Effector memory CD8-positive, alpha-beta T cell (primary cell): ENCODE measurements around the gene ATXN7L3.

Experiments used
- ATAC-seq: fragments of 150-1000 bp; cut with Tn5 transposase; replicated peaks from 2 replicates; pipeline ENCODE4 v1.10.0; 2021; ENCODE audit warnings: mild to moderate bottlenecking, moderate library complexity
- DNase-seq, 3 experiments: peaks; one replicate each; pipeline ENCODE4 v3.0.0; 2021
- H3K27ac Mint-ChIP-seq, 2 donors: one replicate each; pipeline ENCODE4 v1.8.0; 2022; ENCODE audit warnings: mild to moderate bottlenecking in 2 of 2, mixed read lengths in 2 of 2, moderate library complexity in 2 of 2
- H3K27me3 Mint-ChIP-seq, 2 donors: one replicate each; pipeline ENCODE4 v1.8.0; 2022; ENCODE audit warnings: mixed read lengths in 2 of 2
- H3K36me3 Mint-ChIP-seq: one replicate; pipeline ENCODE4 v1.8.0; 2022; ENCODE audit warnings: mild to moderate bottlenecking, moderate library complexity, mixed read lengths; ENCODE audit not compliant: insufficient read depth
- H3K4me1 Mint-ChIP-seq, 2 donors: one replicate each; pipeline ENCODE4 v1.8.0; 2022; ENCODE audit warnings: low read depth in 2 of 2, mixed read lengths in 2 of 2
- H3K4me3 Mint-ChIP-seq, 2 donors: one replicate each; pipeline ENCODE4 v1.8.0; 2022; ENCODE audit warnings: mild to moderate bottlenecking in 2 of 2, mixed read lengths in 2 of 2, moderate library complexity in 2 of 2
- H3K9me3 Mint-ChIP-seq, 2 donors: one replicate each; pipeline ENCODE4 v1.8.0; 2022; ENCODE audit warnings: mixed read lengths in 2 of 2

Gene ATXN7L3

DNA sequence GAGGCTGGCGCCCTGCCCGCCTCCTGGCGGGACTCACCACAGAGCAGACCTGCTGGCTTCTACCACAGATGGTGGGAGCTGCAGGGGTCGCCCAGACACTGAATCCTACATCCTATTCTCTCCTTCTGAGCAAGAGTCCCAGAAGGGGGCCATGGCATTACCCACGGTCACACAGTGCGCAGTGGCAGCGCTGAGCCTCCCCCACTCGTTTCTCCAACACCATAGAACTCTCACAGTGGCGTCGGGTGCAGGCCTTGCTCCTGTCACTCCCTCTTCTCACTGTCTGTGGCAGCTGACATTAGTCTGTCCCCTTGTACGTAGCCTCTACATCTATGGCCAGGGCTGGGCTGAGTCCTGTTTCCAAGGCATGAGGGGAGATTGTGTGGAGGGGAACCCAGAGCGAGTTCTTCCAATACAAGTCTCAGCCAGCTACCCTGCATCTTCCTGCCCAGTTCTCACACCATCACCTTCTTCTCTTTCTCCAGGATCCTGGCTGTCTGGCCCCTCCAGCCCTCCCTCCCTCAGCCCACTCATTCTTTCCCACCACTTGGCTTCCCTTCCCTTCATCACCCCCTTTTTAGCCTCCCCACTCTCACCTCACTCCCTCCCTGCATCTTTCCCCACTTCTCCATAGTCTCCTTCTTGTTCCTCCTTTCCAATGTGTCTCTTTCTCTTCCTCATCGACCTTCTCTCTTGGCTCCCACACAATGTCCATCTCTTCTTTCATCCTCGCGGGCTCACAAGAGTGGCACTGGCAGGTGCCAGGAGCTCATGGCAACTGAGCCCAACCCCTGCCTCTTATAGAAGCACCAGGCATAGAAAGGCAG lies 13.9 kb upstream of the ATXN7L3 start:
- DNase-seq (no peak), ATAC-seq (no peak)
- H3K27ac Mint-ChIP-seq: peak overlapping the region; percentile 57 to 67
- H3K36me3 Mint-ChIP-seq: peaks cover 77% of the 10 kb centered on the region
- H3K4me3 Mint-ChIP-seq: peak overlapping the region; percentile 10 to 27
- peaks cover 34 to 49% of the 10 kb centered on the region in 2 donors for H3K4me1 Mint-ChIP-seq
- H3K9me3 Mint-ChIP-seq: no peaks in the 10 kb centered on the region
- H3K27me3 Mint-ChIP-seq: no peaks in the 10 kb centered on the region

DNA sequence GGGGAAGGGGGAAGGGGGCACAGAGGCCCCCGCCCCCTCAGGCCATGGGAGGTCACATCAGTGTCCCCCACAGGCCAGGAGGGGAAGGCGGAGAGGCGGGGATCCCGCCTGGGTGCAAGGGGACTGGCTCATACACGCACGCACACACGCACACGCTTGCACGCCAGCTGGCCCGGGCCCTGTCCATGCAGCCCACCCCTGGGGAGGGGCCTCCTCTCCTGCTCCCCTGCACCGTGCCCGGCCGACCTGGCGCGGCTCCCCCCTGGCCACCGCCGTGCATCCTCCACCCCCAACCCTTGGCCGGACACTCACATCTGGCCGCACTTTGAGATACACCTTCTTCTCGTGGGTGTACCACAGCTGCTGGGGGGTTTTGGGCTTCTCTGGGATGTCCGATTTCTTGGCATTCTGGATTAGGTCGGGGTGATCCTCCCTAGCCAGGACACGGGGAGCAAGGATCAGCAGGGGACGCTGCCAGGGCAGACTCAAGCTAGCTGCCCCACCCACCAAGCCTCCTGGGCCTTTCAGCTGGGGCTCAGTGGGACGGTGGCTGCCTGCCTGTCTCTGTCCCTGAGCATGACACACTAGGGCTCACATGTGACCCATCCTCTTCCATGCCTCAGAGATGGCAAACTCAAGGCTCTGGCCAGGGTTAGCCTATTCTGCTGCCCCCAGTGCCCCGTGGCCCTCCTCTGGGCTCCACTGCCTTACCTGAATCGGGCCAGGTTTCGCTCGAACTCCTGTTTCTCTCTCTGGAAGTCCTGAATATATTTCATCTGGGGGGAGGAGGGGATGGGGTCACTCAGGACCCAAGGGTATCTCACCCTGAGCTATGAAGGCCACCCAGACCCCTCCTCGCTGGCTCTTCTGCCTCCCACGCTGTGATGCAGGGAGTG lies 13.1 kb upstream of the ATXN7L3 start:
- DNase-seq: no peak
- H3K36me3 Mint-ChIP-seq: peaks cover 78% of the 10 kb centered on the region
- peaks cover 33 to 50% of the 10 kb centered on the region in 2 donors for H3K4me1 Mint-ChIP-seq
- peak overlapping the region in 1 of 2 donors; percentile 57 for H3K27ac Mint-ChIP-seq
- H3K4me3 Mint-ChIP-seq: peak overlapping the region in 1 of 2 donors; percentile 27
- H3K9me3 Mint-ChIP-seq: no peaks in the 10 kb centered on the region
- no peak for ATAC-seq
- H3K27me3 Mint-ChIP-seq: no peaks in the 10 kb centered on the region

DNA sequence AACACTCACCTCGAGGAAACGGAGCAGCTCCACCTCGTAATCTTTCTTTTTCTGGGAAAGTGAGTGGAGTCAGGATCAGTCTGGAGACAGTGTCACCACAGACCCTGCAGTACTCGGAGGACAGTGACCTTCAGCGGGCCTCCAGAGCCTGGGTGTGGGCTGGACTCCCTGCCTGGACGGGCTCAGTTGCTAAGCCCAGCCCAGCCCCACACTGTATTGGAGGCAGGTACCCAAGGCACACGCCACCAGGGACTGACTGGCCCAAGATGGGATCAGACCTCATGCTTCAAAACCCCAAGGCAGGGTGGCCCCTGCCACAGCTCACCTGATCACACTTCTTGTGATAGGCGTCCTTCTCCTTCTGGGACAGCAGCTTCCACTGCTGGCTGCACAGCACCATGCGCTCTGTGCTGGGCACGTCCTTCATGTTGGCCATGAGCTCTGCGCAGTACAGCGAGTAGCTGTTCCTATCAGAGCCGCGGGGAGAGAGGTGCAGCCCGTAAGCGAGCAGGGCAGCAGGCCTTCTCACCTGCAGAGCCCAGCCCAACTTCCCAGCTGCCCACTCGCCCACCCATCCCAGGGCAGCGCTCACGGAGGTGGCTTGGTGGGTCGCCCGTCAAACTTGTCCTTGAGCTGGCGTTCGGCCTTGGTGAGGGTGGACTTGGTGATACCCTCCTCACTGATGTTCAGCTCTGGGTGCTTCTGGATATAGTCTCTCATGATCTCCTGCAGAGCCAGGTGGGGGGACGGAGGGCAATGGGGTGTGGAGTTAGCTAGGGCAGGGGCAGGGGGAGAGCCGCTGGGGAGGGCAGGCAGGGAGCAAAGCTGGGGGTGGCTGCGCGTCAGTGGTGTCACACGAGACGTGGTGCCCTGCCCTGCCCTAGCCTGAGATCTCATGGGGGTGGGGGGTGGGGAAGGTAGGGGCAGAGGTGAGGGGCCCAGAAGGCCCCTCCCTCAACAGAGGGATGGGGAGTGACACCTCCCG lies 11.9 kb upstream of the ATXN7L3 start:
- peak overlapping the region in 1 of 2 donors; percentile 27 for H3K4me3 Mint-ChIP-seq
- no peak for DNase-seq
- H3K9me3 Mint-ChIP-seq: no peaks in the 10 kb centered on the region
- no peaks in the 10 kb centered on the region for H3K27me3 Mint-ChIP-seq
- ATAC-seq: no peak
- peaks cover 85% of the 10 kb centered on the region for H3K36me3 Mint-ChIP-seq
- peak overlapping the region; percentile 35 to 57 for H3K27ac Mint-ChIP-seq
- H3K4me1 Mint-ChIP-seq: peaks cover 23 to 42% of the 10 kb centered on the region in 2 donors

DNA sequence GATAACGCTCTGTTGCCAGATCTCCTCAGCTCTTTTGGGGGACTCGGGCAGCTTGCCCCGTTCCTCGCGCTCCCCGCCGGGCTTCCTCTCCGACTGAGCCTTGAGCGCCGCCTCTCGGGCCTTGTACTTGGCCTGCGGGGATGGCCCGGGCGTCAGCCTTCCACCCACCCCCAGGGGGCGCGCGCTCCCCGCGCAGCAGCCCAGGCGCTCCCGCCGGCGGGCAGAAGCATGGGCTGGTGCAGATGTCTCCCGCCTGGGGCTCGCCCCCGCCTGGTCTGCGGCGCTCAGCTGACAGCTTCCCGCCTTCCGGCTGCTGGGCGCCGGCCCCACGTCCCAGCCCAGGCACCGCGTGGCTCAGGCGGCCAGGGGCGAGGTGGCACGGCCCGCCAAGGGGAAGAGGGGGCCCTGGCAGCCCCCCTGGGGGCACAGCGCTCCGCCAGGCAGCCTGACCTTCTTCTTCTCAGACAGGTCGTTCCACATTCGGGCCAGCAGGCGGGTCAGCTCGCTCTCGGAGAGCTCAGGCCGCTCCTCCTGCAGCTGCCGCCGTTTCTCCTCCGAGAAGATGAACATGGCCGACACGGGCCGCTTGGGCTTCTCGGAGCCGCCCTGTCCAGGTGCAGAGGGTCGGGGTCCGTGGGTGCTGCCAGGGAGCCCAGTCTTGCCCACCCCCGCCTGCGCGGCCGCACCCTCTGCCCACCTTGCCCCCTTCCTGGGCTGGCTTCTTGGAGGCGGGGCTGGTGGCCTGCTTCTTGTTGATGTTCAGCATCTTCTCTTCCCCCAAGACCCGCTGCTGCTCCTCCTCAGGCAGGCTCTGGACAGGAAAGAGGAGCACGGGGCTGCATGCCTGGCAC lies 10.9 kb upstream of the ATXN7L3 start:
- Mint-ChIP-seq H3K9me3 (no peaks in the 10 kb centered on the region), H3K4me3 (peak overlapping the region; percentile 58 to 70), H3K4me1 (peaks cover 16 to 32% of the 10 kb centered on the region in 2 donors), H3K27me3 (no peaks in the 10 kb centered on the region), H3K27ac (peak overlapping the region; percentile 77 to 84), H3K36me3 (peaks cover 87% of the 10 kb centered on the region)
- DNase-seq: peak; percentile 90 to 95 (median 92)
- ATAC-seq: peak; percentile 99

DNA sequence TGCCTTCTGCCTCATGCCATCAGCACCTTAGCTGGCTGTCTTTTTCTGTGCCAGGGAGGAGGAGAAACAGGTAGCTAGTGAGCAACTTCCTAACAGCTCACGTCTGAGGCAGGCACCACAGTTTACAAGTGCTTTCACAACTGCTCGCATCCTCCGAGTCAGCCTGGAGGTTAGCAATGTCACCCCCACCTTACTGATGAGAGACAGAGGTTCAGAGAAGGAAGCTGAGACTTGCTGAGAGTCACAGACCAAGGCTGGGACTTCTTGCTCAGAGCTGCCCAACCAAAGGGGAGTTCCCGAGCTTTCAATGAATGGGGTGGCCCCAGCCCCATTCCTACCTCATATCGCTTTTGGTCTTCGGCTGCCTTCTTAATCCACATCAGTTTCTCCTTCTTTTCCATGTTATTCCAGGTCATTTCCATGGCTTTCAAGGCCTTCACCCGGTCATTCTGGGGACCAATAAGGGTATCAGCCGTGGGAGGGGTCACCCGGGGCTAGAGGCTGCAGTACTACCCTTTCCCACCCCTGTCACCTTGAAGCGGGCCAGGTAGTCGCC lies 10.2 kb upstream of the ATXN7L3 start:
- Mint-ChIP-seq H3K36me3 (peaks cover 86% of the 10 kb centered on the region), H3K4me1 (peaks cover 16 to 27% of the 10 kb centered on the region in 2 donors), H3K9me3 (no peaks in the 10 kb centered on the region), H3K27me3 (no peaks in the 10 kb centered on the region), H3K4me3 (peak overlapping the region; percentile 58 to 70), H3K27ac (peak overlapping the region; percentile 77 to 84)
- DNase-seq (no peak), ATAC-seq (peak; percentile 6)

DNA sequence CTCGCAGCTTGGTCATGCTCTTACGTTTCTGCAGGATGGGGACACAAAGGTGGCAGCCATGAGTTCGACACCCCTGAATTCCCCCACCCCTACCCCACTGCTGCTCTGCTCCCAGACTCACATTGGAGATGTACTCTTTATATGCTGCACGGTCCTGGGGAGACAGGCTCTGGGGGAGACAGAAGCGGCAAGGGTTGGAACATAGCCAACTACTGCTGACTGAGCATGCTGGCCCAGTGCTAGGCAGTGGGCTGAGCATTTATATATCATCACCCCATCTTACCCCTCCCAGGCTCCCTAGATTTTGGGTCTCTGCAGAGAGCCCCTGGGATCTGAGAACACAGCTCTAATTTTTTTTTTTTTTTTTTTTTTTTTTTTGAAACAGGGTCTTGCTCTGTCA lies 8.1 kb upstream of the ATXN7L3 start:
- H3K27ac Mint-ChIP-seq: peak overlapping the region in 1 of 2 donors; percentile 81
- no peak for ATAC-seq
- H3K4me1 Mint-ChIP-seq: peaks cover 22 to 26% of the 10 kb centered on the region in 2 donors
- no peaks in the 10 kb centered on the region for H3K27me3 Mint-ChIP-seq
- H3K36me3 Mint-ChIP-seq: peaks cover 71% of the 10 kb centered on the region
- no peaks in the 10 kb centered on the region for H3K9me3 Mint-ChIP-seq
- DNase-seq: no peak
- H3K4me3 Mint-ChIP-seq: no peak overlapping the region

DNA sequence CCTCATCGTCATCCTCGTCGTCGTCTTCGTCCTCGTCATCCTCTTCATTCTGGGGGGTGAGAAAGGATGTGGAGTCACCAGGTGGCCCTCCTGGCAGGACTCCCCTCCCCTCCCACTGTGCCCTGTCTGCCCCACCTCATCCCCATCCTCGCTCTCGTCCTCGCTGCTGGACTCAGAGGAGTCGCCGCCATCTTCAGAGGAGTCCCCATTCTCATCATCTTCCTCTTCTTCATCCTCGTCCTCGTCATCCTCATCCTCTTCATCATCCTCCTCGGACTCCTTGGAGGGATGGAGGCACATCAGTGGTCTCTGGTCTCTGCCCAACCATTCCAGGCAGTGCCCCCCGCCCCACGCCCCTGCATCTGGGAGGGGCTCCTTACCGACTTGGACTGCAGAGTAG lies 7.6 kb upstream of the ATXN7L3 start:
- H3K4me1 Mint-ChIP-seq: peaks cover 22 to 26% of the 10 kb centered on the region in 2 donors
- no peak for DNase-seq
- H3K4me3 Mint-ChIP-seq: no peak overlapping the region
- H3K27me3 Mint-ChIP-seq: no peaks in the 10 kb centered on the region
- H3K36me3 Mint-ChIP-seq: peaks cover 69% of the 10 kb centered on the region
- ATAC-seq: no peak
- H3K27ac Mint-ChIP-seq: peak overlapping the region in 1 of 2 donors; percentile 81
- H3K9me3 Mint-ChIP-seq: no peaks in the 10 kb centered on the region

DNA sequence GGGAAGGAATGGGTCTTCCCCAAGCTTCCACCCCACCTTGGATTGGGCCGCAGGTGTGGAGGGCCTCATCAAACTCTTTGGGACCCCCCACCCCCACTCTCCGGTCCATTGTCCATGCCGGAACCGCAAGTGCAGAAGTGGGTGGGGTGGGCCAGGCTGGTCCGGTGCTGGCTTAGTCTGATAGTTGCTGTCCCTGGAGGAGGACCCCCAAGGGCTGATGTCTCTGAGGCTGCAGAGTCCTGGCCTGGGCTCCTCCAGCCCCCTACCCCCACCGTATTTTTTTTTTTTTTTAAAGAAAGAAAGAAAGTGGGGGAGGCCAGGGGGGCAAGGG lies 7.1 kb upstream of the ATXN7L3 start:
- H3K9me3 Mint-ChIP-seq: no peaks in the 10 kb centered on the region
- H3K27ac Mint-ChIP-seq: peak overlapping the region in 1 of 2 donors; percentile 71
- no peak for ATAC-seq
- H3K4me3 Mint-ChIP-seq: no peak overlapping the region
- H3K4me1 Mint-ChIP-seq: peaks cover 22 to 26% of the 10 kb centered on the region in 2 donors
- peaks cover 66% of the 10 kb centered on the region for H3K36me3 Mint-ChIP-seq
- DNase-seq: no peak
- H3K27me3 Mint-ChIP-seq: no peaks in the 10 kb centered on the region

DNA sequence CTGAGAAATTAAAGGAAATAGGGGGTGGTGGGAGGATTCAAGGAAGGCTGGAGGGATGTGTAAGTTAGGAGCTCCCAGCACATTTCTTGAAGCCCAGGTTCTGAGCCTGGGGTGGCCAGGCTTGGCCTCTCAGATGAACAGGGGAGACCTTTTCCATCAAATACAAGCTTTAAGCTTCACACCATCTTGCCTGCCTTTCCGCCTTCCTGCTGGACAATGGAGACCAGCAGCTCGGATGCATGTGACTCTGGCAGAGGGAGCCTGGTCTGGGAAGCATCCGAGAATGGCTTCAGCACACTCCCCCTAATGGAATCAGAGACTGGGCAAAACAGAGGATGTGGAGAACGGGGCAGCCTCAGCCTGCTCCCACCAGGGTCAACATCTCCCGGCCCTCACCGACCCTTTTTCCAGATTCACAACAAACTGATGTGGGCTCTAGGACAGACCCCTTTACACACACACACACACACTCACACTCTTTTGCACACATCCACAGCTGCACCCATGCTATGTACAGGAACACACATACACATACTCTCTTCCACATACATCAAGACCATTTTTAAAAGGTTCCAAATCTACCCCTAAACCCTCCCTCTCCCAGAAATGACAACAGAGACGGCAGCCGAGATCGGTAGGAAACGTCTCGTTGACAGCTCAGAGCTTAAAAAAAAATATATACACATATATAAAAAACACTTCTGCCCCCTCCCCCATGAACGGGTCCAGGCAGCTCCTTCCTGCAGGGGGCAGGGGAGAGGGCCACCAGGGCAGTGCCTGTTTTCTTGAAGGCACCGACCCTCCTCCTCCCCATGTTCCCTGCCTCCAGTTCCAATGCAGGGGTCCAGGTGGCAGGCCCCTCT lies 6.5 kb upstream of the ATXN7L3 start:
- Mint-ChIP-seq H3K27me3 (no peaks in the 10 kb centered on the region), H3K4me1 (peaks cover 19 to 24% of the 10 kb centered on the region in 2 donors), H3K27ac (peak overlapping the region; percentile 65 to 71), H3K36me3 (peaks cover 60% of the 10 kb centered on the region), H3K4me3 (no peak overlapping the region), H3K9me3 (no peaks in the 10 kb centered on the region)
- ATAC-seq (no peak), DNase-seq (no peak)

DNA sequence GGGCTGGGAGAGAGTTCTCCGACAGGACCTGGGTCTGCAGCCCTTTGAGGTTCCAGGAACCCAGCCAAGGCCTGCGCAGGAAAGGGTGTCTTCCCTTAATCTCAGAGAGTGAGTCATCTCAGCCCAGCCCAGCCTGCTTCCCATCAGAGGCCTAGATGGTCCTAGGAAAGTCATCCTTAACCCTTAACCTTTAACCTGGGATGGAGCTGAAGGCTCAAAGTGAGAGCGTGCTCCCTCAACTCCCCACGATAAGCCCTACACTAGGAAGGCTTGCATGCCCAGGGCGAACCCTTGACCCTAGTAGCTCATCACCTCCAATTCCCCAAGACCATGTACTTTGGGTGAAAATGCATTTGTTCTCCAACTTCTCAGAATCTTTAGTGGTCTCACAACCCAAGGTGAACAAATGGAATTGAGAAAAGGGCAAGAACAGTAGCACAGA lies 4.8 kb upstream of the ATXN7L3 start:
- ATAC-seq (no peak), DNase-seq (no peak)
- H3K27ac Mint-ChIP-seq: no peak overlapping the region
- H3K36me3 Mint-ChIP-seq: peaks cover 55% of the 10 kb centered on the region
- H3K9me3 Mint-ChIP-seq: no peaks in the 10 kb centered on the region
- no peaks in the 10 kb centered on the region for H3K27me3 Mint-ChIP-seq
- H3K4me3 Mint-ChIP-seq: no peak overlapping the region
- peaks cover 24 to 27% of the 10 kb centered on the region in 2 donors for H3K4me1 Mint-ChIP-seq

DNA sequence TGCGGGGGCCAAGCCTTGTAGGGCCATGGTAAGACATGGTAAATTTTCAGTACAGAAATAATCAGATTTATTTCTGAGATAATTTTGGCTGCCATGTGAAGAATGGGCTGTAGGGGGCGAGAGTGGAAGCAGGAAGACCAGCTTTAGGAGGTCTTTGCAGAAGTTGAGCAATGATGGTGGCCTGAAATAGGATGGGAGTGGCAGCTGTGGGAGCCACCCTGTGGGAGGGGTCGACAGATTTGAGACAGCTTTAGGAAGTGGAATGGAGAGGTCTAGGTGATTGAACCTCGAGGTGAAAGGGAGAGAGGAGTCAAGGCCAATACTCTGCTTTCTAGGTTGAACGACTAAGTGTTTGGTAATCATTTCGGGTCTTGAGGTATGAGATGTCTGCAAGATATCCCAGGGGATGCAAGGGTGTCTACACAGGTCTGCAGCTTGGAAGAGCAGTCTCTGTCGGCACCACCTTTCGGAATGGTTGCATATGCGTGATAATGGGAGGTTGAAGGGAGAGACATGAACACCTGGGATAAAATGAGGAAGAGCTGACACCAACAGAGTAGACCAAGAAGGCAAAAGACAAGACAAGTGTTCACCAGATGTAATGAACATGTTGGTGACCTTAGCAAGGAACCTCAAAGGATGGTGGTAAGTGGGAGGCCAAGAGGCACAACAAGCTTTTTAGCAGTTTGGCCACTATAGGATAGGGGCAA lies 4.2 kb upstream of the ATXN7L3 start:
- Mint-ChIP-seq H3K4me3 (no peak overlapping the region), H3K36me3 (peaks cover 49% of the 10 kb centered on the region), H3K9me3 (no peaks in the 10 kb centered on the region), H3K4me1 (peaks cover 24 to 27% of the 10 kb centered on the region in 2 donors), H3K27me3 (no peaks in the 10 kb centered on the region), H3K27ac (peak overlapping the region; percentile 2 to 29)
- ATAC-seq (no peak), DNase-seq (peak; percentile 46 to 61 (median 49))
